WTC11 (cell line): ENCODE measurements around the gene SDC1. TPM values are rescaled to one million over a fixed set of nuclear protein-coding genes. Genes with fewer than 3 reads are reported as not detected.
A peak's percentile ranks its signal among the peaks of the same experiment; 100 is the strongest.

Experiments used
- ATAC-seq: fragments of 200-7000 bp; cut with Tn5 transposase; 2 replicates; pipeline ENCODE4 v1.10.0; 2021; ENCODE audit warnings: mild to moderate bottlenecking, moderate library complexity
- CTCF ChIA-PET: fragments of 300-600 bp; sonication (Branson Sonifier 250); formaldehyde crosslinking; loops from one replicate; lab custom pipeline; 2021; ENCODE audit warnings: antibody characterized with exemption; lab: Charles Lee
- POLR2A ChIA-PET: fragments of 350-600 bp; sonication (Branson Sonifier 250); formaldehyde crosslinking; loops from one replicate; lab custom pipeline; 2021; ENCODE audit warnings: antibody characterized with exemption; lab: Charles Lee
- DNase-seq: peaks from one replicate; pipeline ENCODE4 v3.0.0; 2021; ENCODE audit warnings: low spot score
- H3K27ac Mint-ChIP-seq: 2 replicates; pipeline ENCODE4 v1.8.0; 2021; ENCODE audit warnings: mixed read lengths
- H3K27me3 Mint-ChIP-seq: 2 replicates; pipeline ENCODE4 v1.8.0; 2021; ENCODE audit warnings: low read depth, mild to moderate bottlenecking, moderate library complexity, mixed read lengths
- H3K36me3 Mint-ChIP-seq: 2 replicates; pipeline ENCODE4 v1.8.0; 2021; ENCODE audit warnings: mixed read lengths
- H3K4me1 Mint-ChIP-seq: 2 replicates; pipeline ENCODE4 v1.8.0; 2022; ENCODE audit warnings: mixed read lengths
- H3K4me3 Mint-ChIP-seq: 2 replicates; pipeline ENCODE4 v1.8.0; 2021; ENCODE audit warnings: mild to moderate bottlenecking, moderate library complexity, mixed read lengths
- H3K9me3 Mint-ChIP-seq: 2 replicates; pipeline ENCODE4 v1.8.0; 2021; ENCODE audit warnings: mixed read lengths
- ARID4B ChIP-seq: sonication (generic); formaldehyde crosslinking; IDR thresholded peaks from 2 replicates; pipeline ENCODE4 v1.8.0; 2023; ENCODE audit warnings: missing genetic modification reagents, mild to moderate bottlenecking, borderline replicate concordance
- ATF6 ChIP-seq: sonication (generic); formaldehyde crosslinking; IDR thresholded peaks from 2 replicates; pipeline ENCODE4 v1.8.1; 2023; ENCODE audit warnings: mild to moderate bottlenecking, missing genetic modification reagents
- CREB1 ChIP-seq: sonication (generic); formaldehyde crosslinking; IDR thresholded peaks from 2 replicates; pipeline ENCODE4 v1.8.0; 2023; ENCODE audit warnings: mild to moderate bottlenecking, missing genetic modification reagents
- ELF4 ChIP-seq: sonication (generic); formaldehyde crosslinking; IDR thresholded peaks from 2 replicates; pipeline ENCODE4 v1.8.1; 2022; ENCODE audit warnings: low read depth, mild to moderate bottlenecking, moderate library complexity, missing genetic modification reagents
- GABPB1 ChIP-seq: sonication (generic); formaldehyde crosslinking; IDR thresholded peaks from 2 replicates; pipeline ENCODE4 v1.8.1; 2023; ENCODE audit warnings: mild to moderate bottlenecking, missing genetic modification reagents
- JAZF1 ChIP-seq: fragments of 250-450 bp; sonication (Bioruptor Pico); IDR thresholded peaks from 2 replicates; pipeline ENCODE4 v1.9.0; 2021; ENCODE audit warnings: moderate library complexity, mild to moderate bottlenecking, inconsistent platforms
- MAX ChIP-seq: sonication (generic); formaldehyde crosslinking; IDR thresholded peaks from 2 replicates; pipeline ENCODE4 v1.8.0; 2022; ENCODE audit warnings: mild to moderate bottlenecking, missing genetic modification reagents
- NR1H2 ChIP-seq: sonication (generic); formaldehyde crosslinking; IDR thresholded peaks from 2 replicates; pipeline ENCODE4 v1.9.0; 2021; ENCODE audit warnings: mild to moderate bottlenecking, moderate library complexity, missing genetic modification reagents
- SP1 ChIP-seq: sonication (generic); formaldehyde crosslinking; conservative IDR thresholded peaks from 2 replicates; pipeline ENCODE4 v1.8.1; 2022; ENCODE audit warnings: missing genetic modification reagents
- ZNF281 ChIP-seq: sonication (generic); formaldehyde crosslinking; IDR thresholded peaks from 2 replicates; pipeline ENCODE4 v1.8.0; 2023; ENCODE audit warnings: mild to moderate bottlenecking, missing genetic modification reagents
- ZNF423 ChIP-seq: fragments of 250-450 bp; sonication (Bioruptor Pico); IDR thresholded peaks from 2 replicates; pipeline ENCODE4 v2.1.2; 2022; ENCODE audit warnings: mild to moderate bottlenecking, moderate library complexity
- ZNF425 ChIP-seq: fragments of 250-450 bp; sonication (Bioruptor Pico); conservative IDR thresholded peaks from 2 replicates; pipeline ENCODE4 v1.9.0; 2021; ENCODE audit warnings: mild to moderate bottlenecking
- ZNF671 ChIP-seq: fragments of 250-450 bp; sonication (Bioruptor Pico); IDR thresholded peaks from 2 replicates; pipeline ENCODE4 v1.8.0; 2021; ENCODE audit warnings: mild to moderate bottlenecking
- total RNA-seq: library from RNA; stranded (reverse); gene quantifications from 3 replicates; pipeline ENCODE4 v1.2.3, GENCODE V29; 2021

The SDC1 gene
- total RNA-seq, 1 experiment from 2014 or later = 52.6 TPM

GRCh38 chr2:20227894-20228505, 3.1 kb upstream of the SDC1 start (continued):
- TF ChIP-seq ZNF425 (CRISPR knock-in tag) (no peak), GABPB1 (CRISPR knock-in tag) (no peak), ZNF671 (CRISPR knock-in tag) (no peak), SP1 (no peak), ELF4 (CRISPR knock-in tag) (no peak), JAZF1 (CRISPR knock-in tag) (no peak), ZNF281 (CRISPR knock-in tag) (no peak), ARID4B (CRISPR knock-in tag) (no peak), NR1H2 (CRISPR knock-in tag) (no peak), ATF6 (CRISPR knock-in tag) (no peak), ZNF423 (CRISPR knock-in tag) (no peak)

GRCh38 chr2:20226152-20226545, 1.2 kb upstream of the SDC1 start:
- Mint-ChIP-seq H3K36me3 (no peaks in the 10 kb centered on the region), H3K9me3 (peaks cover 4% of the 10 kb centered on the region; the same call in 1 of the 2 replicates), H3K27ac (no peak overlapping the region), H3K4me3 (peak overlapping the region; percentile 67), H3K4me1 (peaks cover 31% of the 10 kb centered on the region), H3K27me3 (peaks cover 17% of the 10 kb centered on the region)
- ChIA-PET CTCF (interaction anchor here (0.9 to 5.6 kb wide), 27 partner anchors 9 to 416 kb away, joined by 3 to 59 read pairs (median 4); partner anchors contain the start of genes LAPTM4A and MATN3), POLR2A (interaction anchor here (0.7 to 1.6 kb wide), 7 partner anchors 8 to 128 kb away, joined by 3 to 4 read pairs (median 3); no protein-coding TSS in a partner anchor)
- DNase-seq = no peak
- peak; percentile 6; the same call in 1 of the 2 replicates for TF ChIP-seq CREB1
- 0 out of 2 replicates have a peak, but pooled peaks have one; percentile 19 for TF ChIP-seq ZNF281 (CRISPR knock-in tag)
- TF ChIP-seq MAX (CRISPR knock-in tag) = no peak
- no peak for ATAC-seq
